Epithelial cell of esophagus (primary cell): ENCODE data around the gene PYHIN1.

Experiments used
- DNase-seq: peaks from one replicate; pipeline ENCODE4 v3.0.0; 2010; ENCODE audit warnings: low read depth
- H3K4me3 ChIP-seq: 2 replicates; pipeline ENCODE4 v1.5.1; 2011; ENCODE audit warnings: mild to moderate bottlenecking, low read length, control low read depth
- TF ChIP-seq, protein P1 (sequence below): IDR thresholded peaks from 2 replicates; pipeline ENCODE4 v1.5.1; 2011; ENCODE audit warnings: low read depth, mild to moderate bottlenecking, low read length, control low read depth, inconsistent platforms; ENCODE audit not compliant: insufficient read depth; ENCODE audit errors: missing control alignments

PYHIN1 gene

DNA sequence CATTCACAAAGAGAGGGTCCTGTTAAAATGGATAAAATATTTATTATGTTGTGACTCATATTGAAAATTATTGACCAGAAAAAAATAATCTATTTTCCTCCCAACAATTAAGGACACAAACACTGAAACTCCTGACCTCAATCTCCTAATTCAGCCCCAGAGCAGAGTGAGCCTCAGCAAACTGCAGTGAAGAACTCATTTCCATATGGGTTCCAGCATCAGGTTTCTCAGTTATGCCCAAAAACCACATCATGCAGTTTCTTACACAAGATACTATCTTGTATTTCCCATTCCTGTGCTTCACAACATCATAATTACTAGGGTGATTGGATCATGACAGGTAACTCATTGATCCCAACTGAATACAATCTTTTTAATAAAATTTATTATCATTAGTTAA lies 15.4 kb downstream of the PYHIN1 start:
- TF ChIP-seq, protein P1, sequence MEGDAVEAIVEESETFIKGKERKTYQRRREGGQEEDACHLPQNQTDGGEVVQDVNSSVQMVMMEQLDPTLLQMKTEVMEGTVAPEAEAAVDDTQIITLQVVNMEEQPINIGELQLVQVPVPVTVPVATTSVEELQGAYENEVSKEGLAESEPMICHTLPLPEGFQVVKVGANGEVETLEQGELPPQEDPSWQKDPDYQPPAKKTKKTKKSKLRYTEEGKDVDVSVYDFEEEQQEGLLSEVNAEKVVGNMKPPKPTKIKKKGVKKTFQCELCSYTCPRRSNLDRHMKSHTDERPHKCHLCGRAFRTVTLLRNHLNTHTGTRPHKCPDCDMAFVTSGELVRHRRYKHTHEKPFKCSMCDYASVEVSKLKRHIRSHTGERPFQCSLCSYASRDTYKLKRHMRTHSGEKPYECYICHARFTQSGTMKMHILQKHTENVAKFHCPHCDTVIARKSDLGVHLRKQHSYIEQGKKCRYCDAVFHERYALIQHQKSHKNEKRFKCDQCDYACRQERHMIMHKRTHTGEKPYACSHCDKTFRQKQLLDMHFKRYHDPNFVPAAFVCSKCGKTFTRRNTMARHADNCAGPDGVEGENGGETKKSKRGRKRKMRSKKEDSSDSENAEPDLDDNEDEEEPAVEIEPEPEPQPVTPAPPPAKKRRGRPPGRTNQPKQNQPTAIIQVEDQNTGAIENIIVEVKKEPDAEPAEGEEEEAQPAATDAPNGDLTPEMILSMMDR = no peak
- no peak for DNase-seq
- no peak overlapping the region for H3K4me3 ChIP-seq

DNA sequence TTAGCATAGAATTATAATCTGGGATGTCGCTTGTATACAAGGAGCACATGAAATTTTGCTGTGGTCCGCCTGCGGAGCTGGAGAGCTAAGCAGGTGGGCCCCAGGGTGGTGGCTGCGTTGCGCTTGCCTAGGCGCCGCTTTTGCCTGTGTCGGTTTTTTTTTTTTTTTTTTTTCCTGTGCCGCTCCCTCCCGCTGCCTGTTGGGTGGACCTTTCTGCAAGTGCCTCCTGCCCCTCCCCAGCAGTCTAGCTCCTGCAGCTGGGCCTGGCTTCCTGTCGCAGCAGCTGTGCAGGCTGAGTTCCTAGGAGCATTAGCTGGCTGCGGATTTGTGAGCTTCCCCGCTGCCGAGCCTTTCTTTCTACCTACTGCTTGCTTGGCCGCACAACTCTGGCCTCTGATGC lies 20.6 kb downstream of the PYHIN1 start:
- no peak overlapping the region for H3K4me3 ChIP-seq
- DNase-seq = no peak

DNA sequence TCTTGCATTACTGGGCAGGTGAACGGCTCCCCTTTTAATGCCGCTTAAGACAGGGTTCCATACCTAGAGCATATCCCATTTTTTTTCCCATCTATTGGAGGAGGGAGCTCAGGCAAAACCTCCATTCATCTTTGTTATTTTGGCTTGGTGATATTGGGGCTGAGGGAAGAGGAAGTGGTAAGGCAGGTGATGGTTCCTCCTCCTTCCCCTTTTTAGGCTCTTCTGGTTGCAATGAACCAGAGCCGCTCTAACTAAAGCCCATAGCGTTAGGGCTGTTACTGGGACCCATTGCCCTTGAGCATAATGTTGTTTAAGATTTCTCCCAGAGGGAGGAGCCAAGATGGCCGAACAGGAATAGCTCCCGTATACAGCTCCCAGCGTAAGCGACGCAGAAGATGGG lies 21.1 kb downstream of the PYHIN1 start:
- H3K4me3 ChIP-seq = no peak overlapping the region
- TF ChIP-seq, protein P1 = no peak
- no peak for DNase-seq

More for the DNA sequence above, 20.6 kb downstream of the PYHIN1 start:
- TF ChIP-seq, protein P1 = no peak

DNA sequence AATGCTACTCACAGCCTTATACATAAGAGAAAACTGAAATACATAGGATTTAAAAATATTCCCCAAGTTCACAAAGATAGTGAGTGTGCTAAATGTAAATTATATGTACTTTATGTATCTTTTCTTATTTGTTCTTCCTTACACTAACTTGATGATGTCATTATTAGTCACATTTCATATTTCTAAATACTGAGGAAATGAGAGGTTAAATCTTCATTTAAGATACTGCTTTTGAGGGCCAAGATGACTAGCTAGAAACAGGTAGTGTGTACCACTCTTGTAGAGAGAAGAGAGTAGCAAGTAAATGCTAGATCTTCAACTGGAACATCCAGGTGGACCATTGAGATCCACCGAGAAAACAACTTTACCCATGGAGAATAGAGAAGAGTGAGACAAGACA lies 29.8 kb downstream of the PYHIN1 start:
- TF ChIP-seq, protein P1 = no peak
- no peak overlapping the region for H3K4me3 ChIP-seq
- DNase-seq = peak; percentile 43

DNA sequence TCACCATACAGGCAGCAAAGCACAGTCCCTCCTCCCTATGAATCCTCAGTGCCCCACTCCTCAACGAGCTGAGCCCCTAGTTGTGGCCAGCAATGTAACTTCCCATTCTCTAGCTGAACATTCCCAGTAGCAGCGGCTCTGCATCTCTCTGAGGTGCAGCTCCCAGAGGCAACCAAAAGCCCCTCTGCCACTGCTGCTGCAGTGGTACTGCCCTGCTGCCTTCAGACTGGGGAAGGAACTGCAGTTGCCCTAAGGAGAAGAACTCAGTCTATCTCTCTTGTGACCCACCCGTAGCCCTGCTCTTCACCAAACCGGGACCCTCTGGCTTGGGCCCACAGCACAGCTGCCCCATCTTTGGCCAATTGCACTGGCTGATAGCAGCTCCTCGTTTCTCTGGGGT lies 31.6 kb downstream of the PYHIN1 start:
- no peak for DNase-seq

DNA sequence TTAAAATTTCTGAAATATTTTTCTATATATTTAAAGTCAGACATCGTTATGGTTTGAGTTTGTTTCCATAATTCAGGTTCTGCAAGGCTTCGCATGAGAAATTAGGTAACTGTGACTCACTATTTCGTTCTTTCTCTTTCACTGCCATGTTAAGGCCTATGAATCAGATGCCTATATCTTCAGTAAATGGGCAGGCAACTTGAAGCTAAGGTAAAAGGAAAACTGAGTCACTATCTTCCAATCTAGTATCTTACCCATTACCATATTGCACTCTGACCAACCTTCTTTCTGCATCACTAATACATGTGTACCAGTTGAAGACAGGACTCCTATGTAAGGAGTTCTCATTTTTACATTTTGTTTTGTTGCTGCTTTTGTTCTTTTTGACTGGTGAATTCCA lies 37.8 kb downstream of the PYHIN1 start:
- TF ChIP-seq, protein P1 = no peak
- DNase-seq = peak; percentile 87
- no peak overlapping the region for H3K4me3 ChIP-seq

More for the DNA sequence above, 31.6 kb downstream of the PYHIN1 start:
- TF ChIP-seq, protein P1 = no peak
- H3K4me3 ChIP-seq = no peak overlapping the region

DNA sequence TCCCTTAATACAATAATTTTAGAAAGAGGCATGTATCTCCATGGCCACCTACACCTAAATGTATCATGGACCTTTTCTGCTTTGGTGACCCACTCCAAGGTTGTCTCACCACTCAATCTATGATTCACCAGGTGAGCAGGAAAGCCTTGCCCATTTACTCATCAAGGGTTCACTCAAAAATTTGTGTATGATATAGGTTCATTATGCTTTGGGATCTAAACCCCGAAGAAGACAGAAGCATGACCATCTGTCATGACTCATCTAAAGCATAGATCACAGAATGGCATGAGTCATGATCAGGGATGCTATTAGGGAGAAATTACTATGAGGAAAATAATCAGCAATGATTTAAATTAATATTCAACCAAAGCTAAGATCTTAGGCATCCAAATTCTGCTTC lies 38.5 kb downstream of the PYHIN1 start:
- TF ChIP-seq, protein P1 = no peak

More for the DNA sequence above, 38.5 kb downstream of the PYHIN1 start:
- DNase-seq = peak; percentile 88
- H3K4me3 ChIP-seq = no peak overlapping the region
